ENCODE measurements around the gene PRADC1.
A peak's percentile ranks its signal among the peaks of the same experiment; 100 is the strongest.

Gene PRADC1

DNA sequence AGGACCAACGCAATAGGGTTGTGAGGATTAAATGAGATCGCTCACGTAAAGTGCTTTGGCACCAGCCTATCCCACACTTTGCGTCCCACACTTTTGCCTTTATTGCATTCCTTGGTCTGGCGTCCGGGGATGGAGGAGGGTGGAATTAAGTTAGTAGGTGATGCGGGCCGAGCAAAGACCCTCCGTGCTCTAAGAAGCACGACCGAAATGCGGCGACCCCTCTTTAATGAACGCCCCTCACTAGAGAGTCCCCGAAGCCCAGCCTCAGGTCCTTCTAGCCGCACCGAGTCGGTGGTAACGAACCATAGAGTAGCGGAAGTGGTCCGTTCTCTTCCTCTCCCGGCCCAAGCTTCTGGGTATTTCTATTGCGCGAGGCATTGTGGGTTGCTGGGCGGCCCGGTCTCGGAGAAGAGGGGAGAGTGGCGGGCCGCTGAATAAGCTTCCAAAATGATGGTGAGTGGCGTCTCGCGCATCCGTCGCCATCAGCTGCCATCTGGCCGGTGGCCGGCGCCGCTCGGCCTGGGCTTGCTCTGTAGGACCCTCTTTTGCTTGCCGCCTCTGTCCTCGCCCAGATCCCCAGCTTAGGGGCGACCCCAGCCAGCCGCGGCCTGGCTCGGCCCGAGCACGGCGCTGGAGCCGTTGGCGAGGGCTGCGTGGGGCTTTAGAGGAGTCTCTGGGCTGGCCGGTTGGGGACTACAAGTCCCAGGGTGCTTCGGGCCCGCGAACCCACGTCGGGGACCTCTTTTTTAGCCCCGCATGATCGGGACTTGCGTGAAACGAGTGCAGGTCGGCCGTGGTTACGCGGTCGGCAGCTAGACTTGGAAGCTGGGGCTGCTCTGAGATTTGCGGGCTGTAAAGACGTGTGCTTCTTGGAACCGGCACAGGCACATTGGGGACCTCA is 1.1 kb upstream of the PRADC1 start, which contains the start of gene CCT7:
Gene CCT7 (plus strand): TSS at position 377 of the 901 bp plus-strand sequence. CDS start 71 bp downstream, at position 448.
- DNase-seq = peak; percentile 78
- peaks cover 4% of the 10 kb centered on the region; the same call in 1 of the 2 replicates for H3K36me3 ChIP-seq

DNA sequence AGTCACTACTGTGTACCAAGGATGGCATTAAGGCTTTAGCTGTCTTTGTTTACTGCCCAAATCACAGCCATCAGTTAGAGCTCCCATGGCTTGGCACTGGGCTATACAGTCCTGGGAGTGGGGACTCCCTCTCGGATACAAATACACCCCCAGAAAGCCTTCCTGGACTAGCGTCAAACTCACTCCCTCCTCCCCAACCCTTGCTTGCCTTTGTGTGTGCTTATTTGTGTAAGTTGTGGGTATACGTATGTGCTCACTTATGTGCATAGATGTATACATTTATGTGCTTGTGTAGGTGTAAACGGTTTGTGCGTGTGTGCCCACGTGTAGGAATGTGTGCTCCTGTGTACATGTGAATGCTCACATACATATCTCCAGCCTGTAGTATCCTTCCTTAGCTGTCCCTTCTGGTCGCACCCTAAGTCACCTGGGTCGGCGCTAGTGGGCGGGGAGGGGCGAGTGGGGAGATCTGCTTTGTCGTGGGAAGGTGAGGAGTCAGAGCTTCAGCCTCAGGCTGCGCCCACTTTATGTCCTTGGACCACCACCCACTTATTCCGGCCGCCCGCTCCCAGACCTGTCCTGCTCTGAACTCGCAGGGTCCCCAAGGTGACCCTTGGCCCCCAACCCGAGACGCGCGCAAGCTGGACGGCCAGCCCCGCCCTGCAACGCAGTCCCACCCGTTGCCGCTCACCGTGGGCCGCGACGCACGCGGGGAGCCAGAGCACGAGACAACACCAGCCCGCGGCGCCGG is 461 bp downstream of the PRADC1 start:
- TF ChIP-seq, protein P1, sequence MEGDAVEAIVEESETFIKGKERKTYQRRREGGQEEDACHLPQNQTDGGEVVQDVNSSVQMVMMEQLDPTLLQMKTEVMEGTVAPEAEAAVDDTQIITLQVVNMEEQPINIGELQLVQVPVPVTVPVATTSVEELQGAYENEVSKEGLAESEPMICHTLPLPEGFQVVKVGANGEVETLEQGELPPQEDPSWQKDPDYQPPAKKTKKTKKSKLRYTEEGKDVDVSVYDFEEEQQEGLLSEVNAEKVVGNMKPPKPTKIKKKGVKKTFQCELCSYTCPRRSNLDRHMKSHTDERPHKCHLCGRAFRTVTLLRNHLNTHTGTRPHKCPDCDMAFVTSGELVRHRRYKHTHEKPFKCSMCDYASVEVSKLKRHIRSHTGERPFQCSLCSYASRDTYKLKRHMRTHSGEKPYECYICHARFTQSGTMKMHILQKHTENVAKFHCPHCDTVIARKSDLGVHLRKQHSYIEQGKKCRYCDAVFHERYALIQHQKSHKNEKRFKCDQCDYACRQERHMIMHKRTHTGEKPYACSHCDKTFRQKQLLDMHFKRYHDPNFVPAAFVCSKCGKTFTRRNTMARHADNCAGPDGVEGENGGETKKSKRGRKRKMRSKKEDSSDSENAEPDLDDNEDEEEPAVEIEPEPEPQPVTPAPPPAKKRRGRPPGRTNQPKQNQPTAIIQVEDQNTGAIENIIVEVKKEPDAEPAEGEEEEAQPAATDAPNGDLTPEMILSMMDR (IDR thresholded peaks at IDR 0.05; ENCODE audit: low read depth, low read length) = no peak
- no peaks in the 10 kb centered on the region for H3K36me3 ChIP-seq
- DNase-seq = peak; percentile 21

More for the DNA sequence above, 1.1 kb upstream of the PRADC1 start, which contains the start of gene CCT7:
- Histone ChIP-seq H3K9me3 (no peaks in the 10 kb centered on the region), H3K4me1 (no peaks in the 10 kb centered on the region), H3K4me3 (ENCODE audit: low read depth, low read length) (peak within 1 kb of the TSS; percentile 84), H3K27me3 (no peaks in the 10 kb centered on the region)
- TF ChIP-seq, protein P1 (IDR thresholded peaks at IDR 0.05; ENCODE audit: low read depth, low read length) = no peak

DNA sequence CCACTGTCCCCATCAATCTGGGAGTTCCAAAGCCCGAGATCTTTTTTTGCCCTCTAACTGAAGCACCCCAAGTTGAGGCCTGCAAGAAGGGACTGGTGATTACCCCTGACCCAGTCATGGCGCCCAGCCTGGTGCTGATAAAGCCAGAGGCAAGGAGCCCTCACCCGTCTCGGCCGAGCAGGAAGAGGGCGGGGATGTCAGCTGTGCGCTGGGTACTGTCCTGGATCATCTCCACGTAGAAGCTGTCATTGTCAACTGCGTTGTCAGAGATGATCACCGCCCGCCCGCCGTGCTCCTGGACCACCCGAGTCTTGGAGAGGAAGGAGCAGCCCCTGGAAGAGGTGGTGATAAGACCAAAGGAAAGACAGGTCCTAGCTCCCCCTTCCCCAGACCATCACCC is 4.4 kb downstream of the PRADC1 start:
- no peaks in the 10 kb centered on the region for H3K36me3 ChIP-seq
- TF ChIP-seq, protein P1 (IDR thresholded peaks at IDR 0.05; ENCODE audit: low read depth, low read length) = no peak
- H3K4me3 ChIP-seq (ENCODE audit: low read depth, low read length) = no peak overlapping the region
- no peak for DNase-seq
- H3K27me3 ChIP-seq = no peaks in the 10 kb centered on the region
- no peaks in the 10 kb centered on the region for H3K9me3 ChIP-seq
- H3K4me1 ChIP-seq = no peaks in the 10 kb centered on the region

More for the DNA sequence above, 461 bp downstream of the PRADC1 start:
- Histone ChIP-seq H3K9me3 (no peaks in the 10 kb centered on the region), H3K27me3 (no peaks in the 10 kb centered on the region), H3K4me3 (ENCODE audit: low read depth, low read length) (peak overlapping the region; percentile 69), H3K4me1 (no peaks in the 10 kb centered on the region)

DNA sequence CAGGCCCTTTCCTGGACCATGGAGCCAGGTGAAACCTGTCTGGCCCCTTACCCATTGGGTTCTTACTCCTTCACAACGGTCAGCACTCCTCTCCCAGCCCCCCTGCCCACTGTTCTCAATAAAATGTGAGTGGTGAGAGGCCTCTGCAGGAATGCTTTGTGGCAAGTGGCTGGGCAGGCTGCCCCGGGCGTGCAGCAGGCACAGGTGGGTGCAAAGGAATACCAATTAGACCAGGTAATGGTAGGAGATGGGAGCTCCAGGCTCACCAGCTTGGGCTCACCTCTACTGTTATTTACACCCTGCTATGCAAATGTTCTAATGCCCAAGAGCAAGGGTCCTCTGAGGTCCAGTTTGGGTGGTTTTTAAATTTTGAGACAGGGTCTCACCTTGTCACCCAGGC is 6.0 kb downstream of the PRADC1 start:
- Histone ChIP-seq H3K9me3 (no peaks in the 10 kb centered on the region), H3K27me3 (no peaks in the 10 kb centered on the region), H3K4me1 (no peaks in the 10 kb centered on the region), H3K36me3 (no peaks in the 10 kb centered on the region), H3K4me3 (ENCODE audit: low read depth, low read length) (no peak overlapping the region)
- no peak for DNase-seq
- TF ChIP-seq, protein P1 (IDR thresholded peaks at IDR 0.05; ENCODE audit: low read depth, low read length) = no peak

DNA sequence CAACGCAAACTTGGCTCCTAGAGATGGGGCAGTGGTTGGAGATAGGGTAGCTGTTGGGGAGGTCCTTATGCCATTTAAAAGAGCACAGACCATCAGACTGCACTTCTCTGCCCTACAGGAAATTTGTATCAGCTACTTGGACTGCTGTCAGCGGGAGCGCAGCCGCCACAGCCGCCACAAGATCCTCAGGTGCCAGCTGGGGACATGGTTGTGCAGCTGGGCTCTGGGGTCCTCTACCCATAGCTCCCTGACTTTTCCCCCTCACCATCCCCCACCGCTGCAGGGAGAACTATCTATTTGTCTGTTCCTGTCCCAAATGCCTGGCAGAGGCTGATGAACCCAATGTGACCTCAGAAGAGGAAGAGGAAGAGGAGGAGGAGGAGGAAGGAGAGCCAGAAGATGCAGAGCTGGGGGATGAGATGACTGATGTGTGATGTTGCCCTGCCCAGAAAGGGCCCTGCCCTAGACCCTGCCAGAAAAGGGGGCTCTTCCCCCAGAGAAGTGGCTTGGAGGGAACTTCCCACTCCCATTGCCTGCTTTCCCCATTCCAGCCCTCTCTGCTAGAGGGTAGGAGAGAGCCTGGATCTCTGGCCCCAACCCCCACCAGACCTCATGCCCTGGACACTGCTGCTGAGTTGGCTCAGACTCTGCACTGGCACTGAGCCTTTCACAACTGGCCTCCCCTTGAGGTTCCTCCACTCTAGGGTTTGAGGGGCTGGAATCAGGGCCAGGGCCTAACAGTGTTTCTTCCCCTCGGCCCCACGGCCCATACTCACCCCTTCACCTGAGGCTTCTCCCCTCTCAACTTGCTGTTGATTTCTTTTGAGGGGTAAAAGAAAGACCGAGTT is 7.3 kb downstream of the PRADC1 start:
- no peaks in the 10 kb centered on the region for H3K9me3 ChIP-seq
- no peak for DNase-seq
- H3K36me3 ChIP-seq = no peaks in the 10 kb centered on the region
- no peak overlapping the region for H3K4me3 ChIP-seq (ENCODE audit: low read depth, low read length)
- no peaks in the 10 kb centered on the region for H3K27me3 ChIP-seq
- H3K4me1 ChIP-seq = no peaks in the 10 kb centered on the region
- TF ChIP-seq, protein P1 (IDR thresholded peaks at IDR 0.05; ENCODE audit: low read depth, low read length) = no peak
